Kidney (tissue), 14 donors: ENCODE results near the gene KRTAP3-3. TPM values are rescaled to one million over a fixed set of nuclear protein-coding genes. Genes with fewer than 3 reads are reported as not detected.

Experiments used
- DNase-seq, 5 donors: peaks; one replicate each; pipeline ENCODE4 v3.0.0-alpha.2; 2013 to 2020
- FAIRE-seq: peaks from 2 replicates; lab custom pipeline; 2012; peaks lifted over from hg19 to GRCh38; lab: Jason Lieb, UNC
- H3K27ac ChIP-seq, 2 donors: one replicate each; pipeline ENCODE4 v1.7.0; 2013; ENCODE audit warnings: low read depth in 2 of 2, low read length in 2 of 2, inconsistent platforms in 1 of 2
- H3K27me3 ChIP-seq: one replicate; pipeline ENCODE4 v1.7.1; 2013; ENCODE audit warnings: low read length, inconsistent platforms; ENCODE audit not compliant: control insufficient read depth, insufficient read depth
- H3K36me3 ChIP-seq, 3 donors: one replicate each; pipeline versions ENCODE4 v1.7.0 to v1.7.1; 2013; ENCODE audit warnings: low read length in 3 of 3, control low read depth in 1 of 3, inconsistent platforms in 1 of 3; ENCODE audit not compliant: insufficient read depth in 3 of 3, control insufficient read depth in 2 of 3
- H3K4me1 ChIP-seq, 3 donors: one replicate each; pipeline versions ENCODE4 v1.7.0 to v1.7.1; 2013; ENCODE audit warnings: low read length in 3 of 3, inconsistent platforms in 1 of 3, low read depth in 1 of 3; ENCODE audit not compliant: control insufficient read depth in 2 of 3, insufficient read depth in 2 of 3
- H3K4me3 ChIP-seq, 3 donors: one replicate each; pipeline versions ENCODE4 v1.7.0 to v1.8.1; 2013; ENCODE audit warnings: low read length in 3 of 3, control low read depth in 1 of 3, inconsistent platforms in 1 of 3
- H3K9ac ChIP-seq, 3 donors: one replicate each; pipeline versions ENCODE4 v1.7.0 to v1.7.1; 2013; ENCODE audit warnings: low read length in 3 of 3, control low read depth in 1 of 3, inconsistent platforms in 1 of 3
- H3K9me3 ChIP-seq, 3 donors: one replicate each; pipeline versions ENCODE4 v1.7.0 to v1.7.1; 2013; ENCODE audit warnings: low read length in 3 of 3, control low read depth in 1 of 3, inconsistent platforms in 1 of 3; ENCODE audit not compliant: control insufficient read depth in 2 of 3, insufficient read depth in 1 of 3
- CTCF ChIP-seq: IDR thresholded peaks from 3 replicates; pipeline ENCODE4 v1.5.1; 2012; ENCODE audit warnings: mild to moderate bottlenecking, moderate library complexity, borderline replicate concordance; ENCODE audit not compliant: insufficient read depth; ENCODE audit errors: extremely low read depth
- intact Hi-C: fragments of 100-400 bp; cut with DNase I; formaldehyde crosslinking; loops from one replicate; pipeline ENCODE4 v1.11.1; 2022
- polyA plus RNA-seq: library from polyadenylated mRNA; stranded (reverse); fragments of 350-450 nt; fragmentation: Illumina TruSeq; extraction: RNeasy Lipid Tissue Mini Kit (QIAGEN cat#74804); gene quantifications from one replicate; pipeline ENCODE4 v1.2.3, GENCODE V29; 2014; ENCODE audit warnings: low read depth, low replicate concordance; ENCODE audit not compliant: insufficient read depth
- total RNA-seq: library from RNA; stranded (reverse); fragmentation: NEBNext Ultra II Directional; extraction: Animal tissue kit (Norgen Biotek cat#: 25700); gene quantifications from one replicate; pipeline ENCODE4 v1.2.1, GENCODE V29; 2021
- donor health status: control.
- donor health status: control.
- donor health status: control.
- donor health status: control.
- donor health status: control.
- donor health status: DM: yes; HTN: yes; CAD: no.
- donor health status: Normal renal cell carcinoma (clear cell type).

Gene KRTAP3-3
- total and polyA plus RNA-seq, 2 donors from 2014 or later, result not detected

GRCh38 chr17:41009301-41009760 is 15.4 kb upstream of the KRTAP3-3 start:
- Histone ChIP-seq H3K9ac (no peak overlapping the region), H3K4me3 (no peak overlapping the region), H3K9me3 (no peaks in the 10 kb centered on the region), H3K27me3 (no peaks in the 10 kb centered on the region), H3K36me3 (no peaks in the 10 kb centered on the region), H3K4me1 (no peaks in the 10 kb centered on the region), H3K27ac (no peak overlapping the region)
- intact Hi-C loops, result no loop called here
- TF ChIP-seq CTCF, result no peak
- FAIRE-seq (no peak), DNase-seq (no peak)

GRCh38 chr17:41008811-41009210 is 14.8 kb upstream of the KRTAP3-3 start, which contains the start of gene KRTAP3-1:
Gene KRTAP3-1 (minus strand): TSS chr17:41009128. CDS start chr17:41009074, 54 bp downstream.
- intact Hi-C loops, result no loop called here

GRCh38 chr17:41004397-41004796 is 10.4 kb upstream of the KRTAP3-3 start:
- TF ChIP-seq CTCF, result no peak
- FAIRE-seq (no peak), DNase-seq (no peak)
- Histone ChIP-seq H3K4me1 (no peaks in the 10 kb centered on the region), H3K9ac (no peak overlapping the region), H3K9me3 (no peaks in the 10 kb centered on the region), H3K4me3 (no peak overlapping the region), H3K27me3 (no peaks in the 10 kb centered on the region), H3K27ac (no peak overlapping the region), H3K36me3 (no peaks in the 10 kb centered on the region)
- intact Hi-C loops, result no loop called here

More at GRCh38 chr17:41008811-41009210, 14.8 kb upstream of the KRTAP3-3 start, which contains the start of gene KRTAP3-1:
- Histone ChIP-seq H3K9me3 (no peaks in the 10 kb centered on the region), H3K36me3 (no peaks in the 10 kb centered on the region), H3K4me3 (no peak within 1 kb of the TSS), H3K27ac (no peak within 1 kb of the TSS), H3K4me1 (no peaks in the 10 kb centered on the region), H3K9ac (no peak within 1 kb of the TSS), H3K27me3 (no peaks in the 10 kb centered on the region)
- FAIRE-seq, result no peak
- no peak for TF ChIP-seq CTCF
- DNase-seq, result no peak

- intact Hi-C loops, result no loop called here
- no peak overlapping the region for H3K27ac ChIP-seq
- FAIRE-seq, result no peak
- no peak overlapping the region for H3K4me3 ChIP-seq
- no peak overlapping the region for H3K9ac ChIP-seq
- no peaks in the 10 kb centered on the region for H3K4me1 ChIP-seq
- no peaks in the 10 kb centered on the region for H3K36me3 ChIP-seq
- no peaks in the 10 kb centered on the region for H3K9me3 ChIP-seq
- no peaks in the 10 kb centered on the region for H3K27me3 ChIP-seq
- DNase-seq, result no peak
- TF ChIP-seq CTCF, result no peak
Measured at GRCh38 chr17:41003926-41004325, 10.0 kb upstream of the KRTAP3-3 start.
